ENCODE measurements around the gene GPR119. TPM values are rescaled to one million over a fixed set of nuclear protein-coding genes. Genes with fewer than 3 reads are reported as not detected.

GPR119 gene
- total and polyA plus RNA-seq, 7 experiments from 2014 or later = not detected

Other genes starting within 250 kb of the GPR119 start
- 10 to 100 TPM; 11.6 to 35.8 (median 21.1) TPM for gene AIFM1, start 219.8 kb downstream of the GPR119 start, total RNA-seq
- gene AIFM1, start 219.8 kb downstream of the GPR119 start, polyA plus RNA-seq = 10 to 100 TPM; 24.8 to 35.4 TPM
- gene RAB33A, start 213.7 kb downstream of the GPR119 start, total RNA-seq = 10 to 100 TPM in 3 of 5 experiments, 1 to 10 TPM in 2; 2.9 to 25.6 (median 11.9) TPM
- gene RAB33A, start 213.7 kb downstream of the GPR119 start, polyA plus RNA-seq = 10 to 100 TPM in 1 of 2 donors, 1 to 10 TPM in 1; 7.6 to 15.6 TPM
- 1 to 10 TPM; 3.9 to 5.6 (median 4.4) TPM for gene ZNF280C, start 116.8 kb downstream of the GPR119 start, total RNA-seq
- 1 to 10 TPM; 2.4 to 2.5 TPM for gene ZNF280C, start 116.8 kb downstream of the GPR119 start, polyA plus RNA-seq
- 10 to 100 TPM; 10.7 to 14.3 (median 13.8) TPM for gene SLC25A14, start 45.8 kb downstream of the GPR119 start, total RNA-seq
- gene SLC25A14, start 45.8 kb downstream of the GPR119 start, polyA plus RNA-seq = 1 to 10 TPM; 5.5 to 7.4 TPM
- 10 to 100 TPM; 15.9 to 31.4 (median 26.4) TPM for gene RBMX2, start 16.3 kb upstream of the GPR119 start, total RNA-seq
- 10 to 100 TPM; 14.9 to 25.0 TPM for gene RBMX2, start 16.3 kb upstream of the GPR119 start, polyA plus RNA-seq

Measured in naive thymus-derived CD4-positive, alpha-beta T cell (primary cell).